ENCODE measurements around the gene ROBO2.

ROBO2 gene

GRCh38 chr3:77524946-77525682 lies 485.2 kb downstream of the ROBO2 start:
- no peak for DNase-seq

DNA sequence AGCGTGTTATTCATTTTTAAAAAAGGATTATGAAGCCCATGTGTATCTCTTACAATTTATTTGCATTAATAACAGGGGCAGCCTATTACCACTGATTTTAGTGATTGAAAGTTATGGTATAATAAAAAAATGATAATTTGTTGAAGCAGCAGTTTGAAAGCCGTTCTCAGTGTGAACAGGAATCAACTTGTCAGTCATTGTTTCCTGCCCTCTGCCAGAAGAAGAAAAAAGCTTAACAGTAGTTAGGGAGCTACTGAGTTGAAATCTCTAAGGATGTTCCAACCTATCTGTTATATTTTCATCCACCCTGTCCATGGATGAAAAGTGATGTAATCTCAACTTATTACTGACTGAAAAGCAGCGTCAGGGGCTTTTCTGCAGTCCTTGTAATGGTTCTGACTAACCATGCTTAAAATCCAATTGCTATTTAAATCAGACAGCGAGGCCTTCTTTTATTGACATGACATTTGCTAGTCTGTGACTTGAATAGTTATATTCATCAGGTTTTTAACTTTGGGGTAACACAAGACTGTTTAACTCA lies 486.7 kb downstream of the ROBO2 start:
- no peak for DNase-seq

DNA sequence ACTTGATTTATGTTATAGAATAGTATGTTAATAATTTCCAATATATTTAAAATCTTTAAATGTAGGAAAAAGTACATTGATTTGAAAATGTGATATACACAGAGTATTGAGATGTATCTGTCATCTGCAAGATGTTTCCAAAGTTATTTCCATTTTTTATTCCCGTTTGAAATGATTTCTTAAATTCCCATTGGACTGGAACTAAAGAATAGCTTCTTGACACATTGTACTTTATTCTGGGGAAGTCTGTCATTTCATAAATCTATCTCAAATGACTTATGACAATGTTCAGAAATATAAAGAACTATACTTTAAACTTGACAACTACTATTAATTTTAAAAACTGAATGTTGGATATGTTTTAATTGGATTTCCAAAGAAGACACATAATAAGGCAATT lies 489.6 kb downstream of the ROBO2 start:
- DNase-seq = no peak

DNA sequence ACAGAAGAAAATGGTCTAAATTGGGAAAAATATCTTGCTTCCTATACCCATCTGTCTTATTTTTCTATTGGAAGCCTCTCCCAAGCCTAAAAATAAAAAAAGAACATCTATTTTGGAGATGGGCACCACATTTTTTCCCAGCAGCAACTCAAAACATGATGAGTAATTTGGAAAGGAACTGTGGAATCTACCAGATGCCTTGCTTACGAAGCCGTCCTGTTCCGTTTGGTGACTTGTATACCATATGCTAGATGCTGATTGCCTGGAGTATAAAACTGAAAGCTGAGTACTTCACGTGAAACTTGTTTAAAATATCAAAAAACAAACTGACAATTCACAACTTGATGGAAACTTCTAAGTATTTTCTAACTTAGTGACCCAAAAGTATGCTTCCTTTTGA lies 491.0 kb downstream of the ROBO2 start:
- DNase-seq = no peak

GRCh38 chr3:77535116-77535515 lies 495.2 kb downstream of the ROBO2 start:
- no peak for DNase-seq

- no peak for DNase-seq
Measured at GRCh38 chr3:77536038-77536775, 496.3 kb downstream of the ROBO2 start.

GRCh38 chr3:77539014-77539413 lies 499.1 kb downstream of the ROBO2 start:
- DNase-seq = no peak

- DNase-seq = no peak
Measured at GRCh38 chr3:77539677-77540076, 499.8 kb downstream of the ROBO2 start.

DNA sequence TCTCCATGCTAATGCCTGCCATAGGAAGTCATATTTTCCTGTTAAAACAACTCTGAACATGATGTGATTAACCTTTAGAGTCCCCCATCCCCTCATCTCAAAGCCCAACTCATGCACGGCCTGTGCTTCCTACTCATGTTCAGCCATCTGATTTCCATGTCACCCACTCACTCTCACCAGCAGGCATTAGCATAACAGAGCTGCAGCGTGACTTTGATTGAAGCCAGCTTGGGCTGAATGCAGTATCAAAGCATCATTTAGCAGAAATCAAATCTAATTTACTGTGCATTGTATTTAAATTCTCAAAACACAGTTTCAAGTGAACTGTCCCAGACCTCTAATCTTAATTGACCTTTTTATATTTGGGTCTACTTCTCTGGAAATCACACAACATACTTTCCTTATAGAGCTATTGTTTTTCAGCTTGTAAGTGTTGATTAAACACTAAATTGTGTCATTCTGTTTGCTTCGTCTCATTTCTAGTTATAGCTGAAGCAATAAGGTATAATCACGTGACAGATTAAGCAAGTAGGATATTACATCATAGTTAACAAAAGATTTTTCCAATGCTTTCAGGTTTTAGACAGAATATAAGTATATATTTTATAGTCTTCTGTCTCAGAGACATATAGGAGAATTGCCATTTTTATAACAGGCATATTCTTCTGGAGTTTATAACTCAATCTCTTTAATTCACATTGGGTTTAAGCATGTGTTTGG lies 501.5 kb downstream of the ROBO2 start:
- DNase-seq = no peak

DNA sequence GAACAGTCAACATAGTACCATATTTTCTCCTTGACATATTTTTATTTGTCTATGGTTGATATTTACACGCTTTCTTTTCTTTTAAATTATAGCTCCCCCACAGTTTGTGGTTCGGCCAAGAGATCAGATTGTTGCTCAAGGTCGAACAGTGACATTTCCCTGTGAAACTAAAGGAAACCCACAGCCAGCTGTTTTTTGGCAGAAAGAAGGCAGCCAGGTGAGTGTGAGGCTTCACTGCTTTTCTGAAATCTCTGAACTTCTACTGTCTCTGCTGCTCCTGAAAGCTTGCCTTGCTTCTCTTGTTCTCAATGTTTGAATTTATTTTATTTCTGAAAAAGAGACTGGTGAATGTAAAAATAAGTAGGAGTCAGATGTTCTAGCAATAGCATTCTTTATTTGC lies 506.3 kb downstream of the ROBO2 start:
- no peak for DNase-seq

- no peak for DNase-seq
Measured at GRCh38 chr3:77549034-77549433, 509.1 kb downstream of the ROBO2 start.

- DNase-seq = no peak
Measured at GRCh38 chr3:77553240-77553639, 513.3 kb downstream of the ROBO2 start.

DNA sequence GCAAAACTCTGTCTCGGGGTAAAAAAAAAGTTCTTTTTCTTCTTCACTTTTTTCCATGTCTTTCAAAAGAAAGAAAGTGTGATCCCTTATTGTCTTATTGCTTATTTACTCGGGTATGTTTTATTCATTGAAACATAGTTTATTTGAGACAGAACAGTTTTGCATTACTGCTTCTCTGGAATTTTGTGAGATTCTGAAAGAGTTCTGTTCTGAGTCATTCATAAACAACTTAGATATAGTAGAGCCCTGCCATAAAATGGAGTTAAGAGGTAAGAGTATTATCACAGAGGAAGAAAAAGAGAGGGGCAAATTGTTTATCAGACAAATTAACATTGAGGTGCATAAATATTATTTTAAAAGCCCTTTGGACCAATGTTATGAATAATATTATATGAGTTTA lies 522.2 kb downstream of the ROBO2 start:
- no peak for DNase-seq

DNA sequence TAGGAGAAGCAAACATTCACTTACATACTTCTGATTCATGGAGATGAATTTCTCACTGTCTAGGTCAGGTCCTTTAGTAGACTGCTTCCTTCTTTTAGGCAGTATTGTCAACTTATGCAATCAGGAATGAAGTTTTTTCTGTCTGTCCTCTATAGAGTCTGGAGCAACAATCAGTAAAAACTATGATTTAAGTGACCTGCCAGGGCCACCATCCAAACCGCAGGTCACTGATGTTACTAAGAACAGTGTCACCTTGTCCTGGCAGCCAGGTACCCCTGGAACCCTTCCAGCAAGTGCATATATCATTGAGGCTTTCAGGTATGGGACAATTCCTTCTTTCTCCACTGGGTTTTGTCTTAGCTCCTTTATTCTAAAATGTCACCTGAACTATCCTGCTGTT lies 523.1 kb downstream of the ROBO2 start:
- DNase-seq = no peak

- no peak for DNase-seq
Measured at GRCh38 chr3:77566055-77566454, 526.2 kb downstream of the ROBO2 start.

DNA sequence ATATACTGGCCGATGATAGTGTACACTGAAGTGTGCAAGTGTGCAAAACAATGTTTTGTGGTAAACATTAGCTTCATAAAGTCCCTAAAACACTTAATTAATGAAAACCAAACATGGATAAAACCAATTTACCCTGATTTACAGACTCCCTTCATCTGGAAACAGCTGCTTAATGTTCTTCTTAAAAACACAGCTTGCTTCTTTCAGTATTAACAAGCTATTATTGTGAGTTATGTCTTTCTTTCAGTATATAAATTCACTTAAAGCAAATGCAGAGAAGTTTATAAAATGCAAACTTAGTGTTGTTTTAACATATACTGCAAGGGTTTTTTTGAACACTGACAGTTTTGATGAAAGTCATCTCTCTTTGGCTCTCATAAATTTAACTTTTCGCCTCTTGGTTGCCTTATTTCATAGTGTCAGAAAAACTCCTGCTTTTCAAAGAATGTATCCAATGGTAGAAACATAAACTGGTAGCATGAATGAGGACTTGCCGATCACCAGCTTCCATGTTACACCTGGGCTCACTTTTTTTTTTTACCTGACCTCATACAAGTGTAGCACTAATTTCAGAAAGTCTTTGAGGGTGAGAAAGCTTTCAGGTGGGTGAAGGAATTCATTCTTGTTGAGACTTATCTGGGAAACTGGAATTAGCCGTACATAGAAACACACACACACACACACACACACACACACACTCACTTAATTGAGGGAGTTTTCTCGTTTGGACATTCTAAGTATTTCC lies 532.2 kb downstream of the ROBO2 start:
- no peak for DNase-seq

DNA sequence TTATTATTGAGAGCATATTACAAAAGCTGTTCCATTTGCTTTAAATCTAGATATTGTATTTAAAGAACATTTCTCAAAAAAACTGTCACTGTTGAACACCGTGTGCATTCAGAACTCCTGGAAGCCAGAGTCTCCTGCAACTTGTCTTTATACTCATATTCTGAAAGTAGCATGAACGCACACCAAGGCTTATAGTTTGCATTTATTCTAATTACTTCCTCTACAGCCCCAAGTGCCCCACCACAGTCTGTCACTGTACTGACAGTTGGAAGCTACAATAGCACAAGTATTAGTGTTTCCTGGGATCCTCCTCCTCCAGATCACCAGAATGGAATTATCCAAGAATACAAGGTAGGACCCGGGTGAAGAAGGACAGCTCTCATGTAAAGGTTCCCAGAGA lies 537.4 kb downstream of the ROBO2 start:
- no peak for DNase-seq

DNA sequence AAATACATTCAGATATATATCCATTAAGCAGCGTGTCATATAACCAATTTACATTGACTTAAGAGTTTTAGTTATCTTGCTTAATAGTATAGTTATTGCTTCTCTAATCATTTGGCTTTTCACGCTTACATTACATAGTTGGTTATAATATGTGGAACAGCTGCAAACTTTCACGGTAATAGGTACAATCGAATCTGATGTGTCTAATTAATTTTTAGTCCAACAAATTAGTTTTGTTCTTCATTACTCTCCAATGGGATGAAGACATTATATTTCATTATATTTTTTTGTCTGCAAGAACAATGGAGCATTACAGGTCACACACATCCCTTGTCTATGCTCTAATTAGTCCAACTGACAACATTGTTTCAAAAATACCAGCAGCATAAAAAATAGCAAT lies 546.3 kb downstream of the ROBO2 start:
- DNase-seq = no peak

DNA sequence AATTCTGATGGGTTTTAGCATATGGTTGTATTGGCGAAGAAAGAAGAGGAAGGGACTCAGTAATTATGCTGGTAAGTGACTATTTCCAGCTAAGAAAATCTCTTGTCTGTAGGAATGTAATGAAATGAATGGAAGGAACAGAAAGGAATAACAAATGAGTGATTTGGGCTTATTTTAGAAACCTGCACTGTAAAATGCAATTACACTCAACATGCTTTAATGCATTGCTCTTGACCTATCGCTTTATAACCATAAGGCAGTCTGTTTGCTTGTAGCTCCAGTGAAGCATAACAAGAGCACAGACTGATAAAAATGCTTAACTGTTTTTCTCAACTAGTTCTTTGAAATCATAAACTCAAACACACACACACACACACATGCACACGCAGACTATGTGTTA lies 549.0 kb downstream of the ROBO2 start:
- no peak for DNase-seq

- no peak for DNase-seq
Measured at GRCh38 chr3:77590191-77590590, 550.3 kb downstream of the ROBO2 start.

GRCh38 chr3:77595371-77595870 lies 555.5 kb downstream of the ROBO2 start:
- DNase-seq = no peak

DNA sequence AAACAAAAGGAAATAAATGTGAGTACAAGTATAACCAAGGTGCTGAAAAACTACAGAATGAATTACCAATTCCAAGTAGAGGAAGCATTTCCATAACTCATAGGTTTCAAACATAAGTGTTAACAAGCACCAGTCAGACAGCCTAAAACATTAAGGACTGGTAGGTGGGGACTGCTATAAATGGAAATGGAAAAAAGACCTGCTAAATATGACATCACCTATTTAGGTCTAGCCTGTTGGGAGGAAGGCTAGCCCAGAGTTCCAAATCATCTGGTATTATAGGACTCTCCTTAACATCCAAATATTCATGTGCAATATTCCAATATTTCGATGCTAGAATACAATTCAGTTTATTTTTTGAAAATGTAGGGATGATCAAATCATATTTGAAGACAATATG lies 560.0 kb downstream of the ROBO2 start:
- DNase-seq = no peak

Data from right hindlimb (tissue), 1 donor.